ENCODE measurements around the gene LRRC73.

GRCh38 chr6:43516367-43516696 is 6.2 kb upstream of the LRRC73 start:
- TF ChIP-seq CTCF (IDR thresholded peaks at IDR 0.05): no peak
- no peak for TF ChIP-seq POLR2A (IDR thresholded peaks at IDR 0.05)
